Spleen (tissue), 11 donors: ENCODE data around the gene VPS26B. TPM values are rescaled to one million over a fixed set of nuclear protein-coding genes. Genes with fewer than 3 reads are reported as not detected.

Source experiments
- DNase-seq: peaks from one replicate; pipeline ENCODE4 v3.0.0-alpha.2; 2020
- H3K27ac ChIP-seq, 8 donors: fragments of 200-600 bp; sonication (generic) in 7 of 8; 1 replicate in 4 of 8; 2 replicates in 4 of 8; pipeline versions ENCODE4 v1.5.0 to v1.8.0; 2016 to 2021; ENCODE audit warnings: inconsistent platforms in 4 of 8, mild to moderate bottlenecking in 4 of 8, moderate library complexity in 1 of 8
- H3K27me3 ChIP-seq, 7 donors: fragments of 200-600 bp; sonication (generic) in 6 of 7; replicated peaks in 1 of 7; 1 replicate in 4 of 7; 2 replicates in 3 of 7; pipeline versions ENCODE4 v1.5.0 to v1.8.0; 2016 to 2021; ENCODE audit warnings: inconsistent platforms in 3 of 7, mild to moderate bottlenecking in 1 of 7
- H3K36me3 ChIP-seq, 6 donors: fragments of 200-600 bp; sonication (generic) in 5 of 6; 1 replicate in 4 of 6; 2 replicates in 2 of 6; pipeline versions ENCODE4 v1.5.0 to v1.8.0; 2016 to 2021; ENCODE audit warnings: inconsistent platforms in 2 of 6
- H3K4me1 ChIP-seq, 6 donors: fragments of 200-600 bp; sonication (generic) in 5 of 6; 1 replicate in 3 of 6; 2 replicates in 3 of 6; pipeline versions ENCODE4 v1.5.0 to v1.8.0; 2016 to 2021; ENCODE audit warnings: inconsistent platforms in 3 of 6
- H3K4me3 ChIP-seq, 8 donors: fragments of 200-600 bp; sonication (generic) in 7 of 8; 1 replicate in 4 of 8; 2 replicates in 4 of 8; pipeline versions ENCODE4 v1.5.0 to v1.8.0; 2016 to 2021; ENCODE audit warnings: inconsistent platforms in 4 of 8, mild to moderate bottlenecking in 4 of 8, moderate library complexity in 2 of 8
- H3K9me3 ChIP-seq, 8 donors: fragments of 200-600 bp; sonication (generic) in 7 of 8; 1 replicate in 4 of 8; 2 replicates in 4 of 8; pipeline versions ENCODE4 v1.5.0 to v1.8.0; 2016 to 2021; ENCODE audit warnings: inconsistent platforms in 4 of 8
- CTCF ChIP-seq, 11 experiments: fragments of 200-600 bp in 7 of 11; fragments of 450-650 bp in 4 of 11; sonication (generic) in 4 of 11; IDR thresholded peaks in 8 of 11; conservative IDR thresholded peaks in 3 of 11; 1 replicate in 7 of 11; 2 replicates in 4 of 11; pipeline versions ENCODE4 v1.4.0 to v1.8.0; 2016 to 2021; ENCODE audit warnings: antibody characterized with exemption in 11 of 11, inconsistent platforms in 4 of 11, mild to moderate bottlenecking in 1 of 11
- POLR2A ChIP-seq, 3 donors: fragments of 450-650 bp; IDR thresholded peaks; one replicate each; pipeline ENCODE4 v1.5.1; 2017; ENCODE audit warnings: antibody characterized with exemption in 3 of 3, mild to moderate bottlenecking in 1 of 3
- POLR2AphosphoS5 ChIP-seq, 3 donors: sonication (generic); formaldehyde crosslinking; IDR thresholded peaks; one replicate each; pipeline ENCODE4 v1.5.1; 2017; ENCODE audit warnings: antibody characterized with exemption in 3 of 3
- WGBS, 5 donors: extraction: QIAGEN DNeasy Blood & Tissue Kit in 3 of 5; methylation state at CpG; one replicate each; pipeline versions ENCODE4 v1.1.5 to v1.1.7; 2013 to 2018; 5-methylcytosine and 5-hydroxymethylcytosine counted together
- intact Hi-C: fragments of 100-400 bp; cut with DNase I; formaldehyde crosslinking; loops from one replicate; pipeline ENCODE4 v1.15.0; 2023; ENCODE audit warnings: low total_unique reads
- polyA plus RNA-seq, 3 donors: library from polyadenylated mRNA; stranded (reverse); fragments of 200-250 nt; gene quantifications; one replicate each; pipeline ENCODE4 v1.2.1, GENCODE V29; 2013
- total RNA-seq, 7 donors: library from RNA; depleted of rRNA in 3 of 7; stranded (reverse); fragments of >200 nt in 3 of 7; fragmentation: NEBNext Ultra II Directional in 4 of 7; extraction: Animal tissue kit (Norgen Biotek cat#: 25700) in 4 of 7; gene quantifications; one replicate each; pipeline versions ENCODE4 v1.1.0 to v1.2.1, GENCODE V29; 2016 to 2021
- donor health status: healthy with polysubstance abuse.
- donor health status: DM: no; HTN: no; CAD: no; lungs with moderate emphysema.
- donor health status: DM: no; HTN: no; CAD: no.
- donor health status: Bipolar disorder and iron deficiency.
- donor health status: healthy.
- donor health status: DM: no; HTN: no; CAD: no.
- donor health status: DM: yes; HTN: yes; CAD: no.

Gene VPS26B
- total and polyA plus RNA-seq, 10 donors = 9.7 to 48.9 (median 38.9) TPM

GRCh38 chr11:134258577-134258976, 34.1 kb downstream of the VPS26B start:
- no peak overlapping the region for H3K27ac ChIP-seq
- TF ChIP-seq POLR2A (IDR thresholded peaks at IDR 0.05) (no peak), POLR2AphosphoS5 (IDR thresholded peaks at IDR 0.05) (no peak), CTCF (IDR thresholded peaks at IDR 0.05 in 8 of 11, conservative IDR thresholded peaks at IDR 0.05 in 3 of 11) (no peak)
- H3K9me3 ChIP-seq = no peaks in the 10 kb centered on the region
- WGBS, 5 donors = 84 to 94% (median 90%) methylated on average over 4 of the region's 4 CpGs
- H3K27me3 ChIP-seq = no peaks in the 10 kb centered on the region
- H3K36me3 ChIP-seq = peaks cover 0 to 74% (median 59%) of the 10 kb centered on the region in 6 donors
- no peak overlapping the region for H3K4me3 ChIP-seq
- intact Hi-C loops = loop anchor here (10.0 kb wide), 1 partner anchor 54 kb away; no protein-coding TSS in a partner anchor
- no peak for DNase-seq
- peaks cover 0 to 41% (median 17%) of the 10 kb centered on the region in 6 donors for H3K4me1 ChIP-seq

- DNase-seq = no peak
- no peaks in the 10 kb centered on the region for H3K9me3 ChIP-seq
- H3K27ac ChIP-seq = no peak overlapping the region
- no peak overlapping the region for H3K4me3 ChIP-seq
- peaks cover 0 to 93% (median 69%) of the 10 kb centered on the region in 6 donors for H3K36me3 ChIP-seq
- TF ChIP-seq CTCF (IDR thresholded peaks at IDR 0.05 in 8 of 11, conservative IDR thresholded peaks at IDR 0.05 in 3 of 11) (no peak), POLR2AphosphoS5 (IDR thresholded peaks at IDR 0.05) (no peak), POLR2A (IDR thresholded peaks at IDR 0.05) (no peak)
- intact Hi-C loops = no loop called here
- H3K4me1 ChIP-seq = peaks cover 0 to 22% (median 1%) of the 10 kb centered on the region in 6 donors
- no peaks in the 10 kb centered on the region for H3K27me3 ChIP-seq
Observed at GRCh38 chr11:134260503-134260902, 36.0 kb downstream of the VPS26B start.

GRCh38 chr11:134260983-134261382, 36.5 kb downstream of the VPS26B start:
- H3K4me1 ChIP-seq = peaks cover 0 to 18% (median 0%) of the 10 kb centered on the region in 6 donors
- no peak overlapping the region for H3K4me3 ChIP-seq
- 90 to 95% (median 92%) methylated on average over 14 to 16 of the region's 16 CpGs for WGBS, 5 donors
- intact Hi-C loops = no loop called here
- H3K27ac ChIP-seq = no peak overlapping the region
- no peak for DNase-seq
- TF ChIP-seq POLR2AphosphoS5 (IDR thresholded peaks at IDR 0.05) (no peak), POLR2A (IDR thresholded peaks at IDR 0.05) (no peak), CTCF (IDR thresholded peaks at IDR 0.05 in 8 of 11, conservative IDR thresholded peaks at IDR 0.05 in 3 of 11) (no peak)
- peaks cover 0 to 93% (median 69%) of the 10 kb centered on the region in 6 donors for H3K36me3 ChIP-seq
- no peaks in the 10 kb centered on the region for H3K27me3 ChIP-seq
- no peaks in the 10 kb centered on the region for H3K9me3 ChIP-seq

- TF ChIP-seq POLR2AphosphoS5 (IDR thresholded peaks at IDR 0.05) (no peak), POLR2A (IDR thresholded peaks at IDR 0.05) (no peak), CTCF (IDR thresholded peaks at IDR 0.05 in 8 of 11, conservative IDR thresholded peaks at IDR 0.05 in 3 of 11) (peak in 6 of 11 experiments; percentile 12 to 52 (median 40))
- intact Hi-C loops = no loop called here
- WGBS, 5 donors = 84 to 90% (median 89%) methylated on average over 14 of the region's 14 CpGs
- peaks cover 0 to 86% (median 67%) of the 10 kb centered on the region in 6 donors for H3K36me3 ChIP-seq
- no peak for DNase-seq
- H3K4me3 ChIP-seq = no peak overlapping the region
- H3K27ac ChIP-seq = no peak overlapping the region
- H3K27me3 ChIP-seq = no peaks in the 10 kb centered on the region
- peaks cover 0 to 18% (median 0%) of the 10 kb centered on the region in 6 donors for H3K4me1 ChIP-seq
- H3K9me3 ChIP-seq = no peaks in the 10 kb centered on the region
Observed at GRCh38 chr11:134261626-134262488, 37.4 kb downstream of the VPS26B start.
